NCI-H524 (cell line): ENCODE measurements around the gene TCHHL1.
A peak's percentile ranks its signal among the peaks of the same experiment; 100 is the strongest.

Source experiments
- DNase-seq, 2 experiments: peaks; one replicate each; lab custom pipeline; 2025; lab: John Stamatoyannopoulos, UW

TCHHL1 gene

GRCh38 chr1:152089014-152089674 is at the start of gene TCHHL1:
Gene TCHHL1 (minus strand): TSS chr1:152089064. CDS start chr1:152088143, 921 bp downstream.
- no peak for DNase-seq

GRCh38 chr1:152137215-152137614 is 48.4 kb upstream of the TCHHL1 start:
- DNase-seq, result no peak

GRCh38 chr1:152130186-152130585 is 41.3 kb upstream of the TCHHL1 start:
- no peak for DNase-seq

GRCh38 chr1:152127673-152128072 is 38.8 kb upstream of the TCHHL1 start:
- no peak for DNase-seq

- no peak for DNase-seq
Observed at GRCh38 chr1:152125834-152126443, 37.1 kb upstream of the TCHHL1 start.

- no peak for DNase-seq
Observed at GRCh38 chr1:152118915-152119314, 30.1 kb upstream of the TCHHL1 start.

GRCh38 chr1:152115344-152115743 is 26.5 kb upstream of the TCHHL1 start, which contains the start of gene TCHH:
Gene TCHH (minus strand): TSS chr1:152115444. CDS start chr1:152114080, 1,364 bp downstream.
- no peak for DNase-seq

- no peak for DNase-seq
Observed at GRCh38 chr1:152112885-152113432, 24.1 kb upstream of the TCHHL1 start.

GRCh38 chr1:152112101-152112884 is 23.4 kb upstream of the TCHHL1 start:
- peak in 1 of 2 experiments; percentile 16 for DNase-seq

- peak in 1 of 2 experiments; percentile 43 for DNase-seq
Observed at GRCh38 chr1:152111515-152111968, 22.7 kb upstream of the TCHHL1 start.

- peak in 1 of 2 experiments; percentile 43 for DNase-seq
Observed at GRCh38 chr1:152110860-152111514, 22.1 kb upstream of the TCHHL1 start.

GRCh38 chr1:152110365-152110859 is 21.5 kb upstream of the TCHHL1 start:
- DNase-seq, result peak; percentile 20 to 53

- no peak for DNase-seq
Observed at GRCh38 chr1:152109998-152110294, 21.1 kb upstream of the TCHHL1 start.

GRCh38 chr1:152109231-152109997 is 20.6 kb upstream of the TCHHL1 start:
- DNase-seq, result no peak

- DNase-seq, result no peak
Observed at GRCh38 chr1:152108882-152109222, 20.0 kb upstream of the TCHHL1 start.

GRCh38 chr1:152107984-152108881 is 19.4 kb upstream of the TCHHL1 start:
- peak in 1 of 2 experiments; percentile 22 for DNase-seq

GRCh38 chr1:152107031-152107983 is 18.4 kb upstream of the TCHHL1 start:
- DNase-seq, result no peak

GRCh38 chr1:152104854-152105253 is 16.0 kb upstream of the TCHHL1 start:
- DNase-seq, result no peak

GRCh38 chr1:152096931-152097330 is 8.1 kb upstream of the TCHHL1 start:
- no peak for DNase-seq
